K562 (cell line): ENCODE measurements around the gene DIPK1B. TPM values are rescaled to one million over a fixed set of nuclear protein-coding genes. Genes with fewer than 3 reads are reported as not detected.

Source experiments
- ATAC-seq: fragments of 200-7000 bp; cut with Tn5 transposase; 3 replicates; pipeline ENCODE4 v1.9.1; 2020; ENCODE audit warnings: moderate library complexity
- BruUV-seq: library from RNA; stranded (reverse); fragments of 400-500 nt; replicated peaks from 2 replicates; lab custom pipeline; 2021; lab: Mats Ljungman, UMichigan
- CTCF ChIA-PET: fragments of 300-600 bp; formaldehyde crosslinking; extraction: SDS; loops from one replicate; lab custom pipeline; 2021; ENCODE audit warnings: low intra/inter-chr PET ratio; lab: Yijun Ruan, JAX
- POLR2A ChIA-PET: fragments of 300-600, 350-650 bp; sonication (Branson Sonifier 250); formaldehyde crosslinking; extraction: SDS; loops from one replicate; lab custom pipeline; 2021; ENCODE audit warnings: antibody characterized with exemption, inconsistent platforms; lab: Yijun Ruan, JAX
- DNase-seq, 4 experiments: peaks; one replicate each; pipeline versions ENCODE4 v3.0.0 to v3.0.0-alpha.2; 2011 to 2018; ENCODE audit warnings: low spot score in 3 of 4, mixed read lengths in 3 of 4; ENCODE audit errors: extremely low read depth in 1 of 4
- FAIRE-seq: peaks from 2 replicates; lab custom pipeline; 2011; peaks lifted over from hg19 to GRCh38; lab: Jason Lieb, UNC
- H2AFZ ChIP-seq: 2 replicates; pipeline ENCODE4 v1.6.0; 2011; ENCODE audit warnings: low read depth, low read length, control low read depth, inconsistent platforms
- H3K27ac ChIP-seq: fragments of 200-600 bp; 3 replicates; pipeline ENCODE4 v1.8.0; 2011; ENCODE audit warnings: low read depth, mild to moderate bottlenecking, control low read depth, inconsistent platforms, low read length, moderate library complexity, mixed read lengths; ENCODE audit errors: extremely low read depth
- H3K27me3 ChIP-seq, 2 experiments: fragments of 300-600 bp in 1 of 2; 2 replicates in 1 of 2; 3 replicates in 1 of 2; pipeline versions ENCODE4 v1.6.0 to v1.8.0; 2011; ENCODE audit warnings: inconsistent platforms in 2 of 2, low read length in 2 of 2, mild to moderate bottlenecking in 1 of 2, mixed read lengths in 1 of 2, moderate library complexity in 1 of 2; ENCODE audit not compliant: control insufficient read depth in 2 of 2, insufficient read depth in 2 of 2
- H3K36me3 ChIP-seq: fragments of 300-600 bp; 3 replicates; pipeline ENCODE4 v1.8.0; 2011; ENCODE audit warnings: mild to moderate bottlenecking, low read length, inconsistent platforms; ENCODE audit not compliant: control insufficient read depth, insufficient read depth
- H3K4me1 ChIP-seq, 2 experiments: fragments of 200-600 bp in 1 of 2; replicated peaks in 1 of 2; 2 replicates in 1 of 2; 3 replicates in 1 of 2; pipeline versions ENCODE4 v1.5.1 to v1.8.0; 2011; ENCODE audit warnings: inconsistent platforms in 2 of 2, low read length in 2 of 2, mild to moderate bottlenecking in 1 of 2, mixed read lengths in 1 of 2, moderate library complexity in 1 of 2; ENCODE audit not compliant: control insufficient read depth in 2 of 2, insufficient read depth in 2 of 2
- H3K4me2 ChIP-seq: 2 replicates; pipeline ENCODE4 v1.6.1; 2011; ENCODE audit warnings: low read length, control low read depth, inconsistent platforms, mixed read lengths; ENCODE audit not compliant: insufficient read depth
- H3K4me3 ChIP-seq: fragments of 200-600 bp; sonication (generic), shearing (Covaris generic); 2 replicates; pipeline ENCODE4 v1.5.1; 2016; ENCODE audit warnings: control low read depth, inconsistent platforms
- H3K79me2 ChIP-seq: fragments of 200-600 bp; 3 replicates; pipeline ENCODE4 v1.8.0; 2011; ENCODE audit warnings: low read length, inconsistent platforms; ENCODE audit not compliant: control insufficient read depth, insufficient read depth
- H3K9ac ChIP-seq, 2 experiments: 2 replicates each; pipeline versions ENCODE4 v1.6.0 to v1.6.1; 2011; ENCODE audit warnings: low read depth in 2 of 2, low read length in 2 of 2, control low read depth in 1 of 2, inconsistent platforms in 1 of 2, mild to moderate bottlenecking in 1 of 2, mixed read lengths in 1 of 2; ENCODE audit not compliant: insufficient read depth in 1 of 2
- H3K9me1 ChIP-seq: one replicate; pipeline ENCODE4 v1.6.0; 2011; ENCODE audit warnings: inconsistent platforms, mild to moderate bottlenecking, low read length, moderate library complexity; ENCODE audit not compliant: control insufficient read depth, insufficient read depth
- H3K9me3 ChIP-seq: replicated peaks from 2 replicates; pipeline ENCODE4 v1.5.1; 2011; ENCODE audit warnings: low read depth, low read length, inconsistent platforms; ENCODE audit not compliant: control insufficient read depth, insufficient read depth
- H4K20me1 ChIP-seq: replicated peaks from 2 replicates; pipeline ENCODE4 v1.6.1; 2011; ENCODE audit warnings: low read length, inconsistent platforms, mixed read lengths; ENCODE audit not compliant: control insufficient read depth, insufficient read depth
- BRD4 ChIP-seq: fragments of 200-600 bp; sonication (generic); IDR thresholded peaks from 2 replicates; pipeline ENCODE4 v1.6.1; 2017; ENCODE audit warnings: inconsistent platforms
- CHD4 ChIP-seq: fragments of 200-600 bp; sonication (generic); IDR thresholded peaks from 3 replicates; pipeline ENCODE4 v1.6.1; 2012; ENCODE audit warnings: low read depth, mild to moderate bottlenecking, mixed read lengths, low read length, inconsistent platforms; ENCODE audit not compliant: insufficient read depth, insufficient replicate concordance, poor library complexity, severe bottlenecking
- HNRNPLL ChIP-seq: fragments of 200-400 bp; formaldehyde crosslinking; IDR thresholded peaks from 2 replicates; pipeline ENCODE4 v1.6.1; 2017; ENCODE audit warnings: low read length, low read depth, mild to moderate bottlenecking; ENCODE audit not compliant: poor library complexity, severe bottlenecking
- IRF2 ChIP-seq: sonication (generic); formaldehyde crosslinking; IDR thresholded peaks from 2 replicates; pipeline ENCODE4 v1.8.1; 2022; ENCODE audit warnings: mild to moderate bottlenecking, missing genetic modification reagents
- JUND ChIP-seq, 2 experiments: IDR thresholded peaks; 2 replicates in 1 of 2; 3 replicates in 1 of 2; pipeline ENCODE4 v1.6.1; 2011; ENCODE audit warnings: borderline replicate concordance in 2 of 2, low read depth in 2 of 2, low read length in 2 of 2, improper control_type of control experiment in 1 of 2, missing biosample characterization in 1 of 2, missing genetic modification characterization in 1 of 2, missing genetic modification reagents in 1 of 2
- KDM1A ChIP-seq, 2 experiments: fragments of 450-650 bp; IDR thresholded peaks; 2 replicates each; pipeline ENCODE4 v1.6.1; 2016; ENCODE audit warnings: mild to moderate bottlenecking in 2 of 2
- MBD2 ChIP-seq: sonication (generic); IDR thresholded peaks from 2 replicates; pipeline ENCODE4 v1.6.1; 2016; ENCODE audit warnings: low read depth, borderline replicate concordance
- NCOA4 ChIP-seq: fragments of 450-650 bp; IDR thresholded peaks from 2 replicates; pipeline ENCODE4 v1.6.1; 2018; ENCODE audit warnings: mild to moderate bottlenecking; ENCODE audit not compliant: partially characterized antibody
- NR2C1 ChIP-seq, 2 experiments: fragments of 450-650 bp; IDR thresholded peaks; 2 replicates each; pipeline ENCODE4 v1.6.1; 2017; ENCODE audit warnings: mild to moderate bottlenecking in 2 of 2, antibody characterized with exemption in 1 of 2, inconsistent platforms in 1 of 2, missing compliant biosample characterization in 1 of 2, missing genetic modification characterization in 1 of 2
- PCBP1 ChIP-seq: fragments of 200-400 bp; formaldehyde crosslinking; IDR thresholded peaks from 2 replicates; pipeline ENCODE4 v1.6.1; 2018; ENCODE audit warnings: mild to moderate bottlenecking, low read depth, low read length; ENCODE audit not compliant: poor library complexity, severe bottlenecking
- POLR2A ChIP-seq: fragments of 450-650 bp; conservative IDR thresholded peaks from 2 replicates; pipeline ENCODE4 v1.6.1; 2016
- PPARD ChIP-seq: fragments of 250-450 bp; sonication (Bioruptor Pico); IDR thresholded peaks from 2 replicates; pipeline ENCODE4 v1.8.0; 2022; ENCODE audit warnings: inconsistent platforms, mild to moderate bottlenecking, moderate library complexity
- PRPF4 ChIP-seq: fragments of 200-400 bp; formaldehyde crosslinking; IDR thresholded peaks from one replicate; pipeline ENCODE4 v1.6.1; 2017; ENCODE audit warnings: low read length, low read depth, mild to moderate bottlenecking; ENCODE audit not compliant: insufficient read depth, poor library complexity, severe bottlenecking
- RBM25 ChIP-seq: fragments of 200-400 bp; formaldehyde crosslinking; IDR thresholded peaks from 2 replicates; pipeline ENCODE4 v1.6.1; 2018; ENCODE audit warnings: low read length, low read depth, moderate library complexity; ENCODE audit not compliant: severe bottlenecking
- RUNX1 ChIP-seq: sonication (generic); IDR thresholded peaks from 2 replicates; pipeline ENCODE4 v1.6.1; 2016; ENCODE audit warnings: antibody characterized with exemption, low read depth
- SREBF1 ChIP-seq: fragments of 150-350 bp; IDR thresholded peaks from 2 replicates; pipeline ENCODE4 v1.6.1; 2014; ENCODE audit warnings: antibody characterized with exemption, low read depth, low read length, borderline replicate concordance
- SRSF1 ChIP-seq: fragments of 200-400 bp; formaldehyde crosslinking; IDR thresholded peaks from 2 replicates; pipeline ENCODE4 v1.6.1; 2017; ENCODE audit warnings: mild to moderate bottlenecking, low read depth, low read length, moderate library complexity
- ZNF175 ChIP-seq: fragments of 200-800 bp; sonication (Bioruptor generic); IDR thresholded peaks from 2 replicates; pipeline ENCODE4 v1.6.1; 2016; ENCODE audit warnings: low read depth, mild to moderate bottlenecking, missing genetic modification characterization, missing compliant biosample characterization
- ZNF197 ChIP-seq: fragments of 200-800 bp; sonication (Bioruptor generic); IDR thresholded peaks from 2 replicates; pipeline ENCODE4 v1.6.1; 2016; ENCODE audit warnings: low read depth, missing genetic modification characterization, missing compliant biosample characterization
- ZNF507 ChIP-seq: conservative IDR thresholded peaks from 2 replicates; pipeline ENCODE4 v1.6.1; 2017; ENCODE audit warnings: missing genetic modification characterization, missing compliant biosample characterization
- ZNF561 ChIP-seq: fragments of 450-650 bp; formaldehyde crosslinking; conservative IDR thresholded peaks from 2 replicates; pipeline ENCODE4 v1.4.0; 2020; ENCODE audit warnings: mild to moderate bottlenecking, moderate library complexity
- ZNF583 ChIP-seq: fragments of 250-450 bp; sonication (Bioruptor Pico); IDR thresholded peaks from 2 replicates; pipeline ENCODE4 v1.4.0; 2020
- ZNF696 ChIP-seq: fragments of 250-450 bp; sonication (Bioruptor Pico); conservative IDR thresholded peaks from 2 replicates; pipeline ENCODE4 v1.4.0; 2020; ENCODE audit warnings: mild to moderate bottlenecking, moderate library complexity
- WGBS: fragments of 100-300 bp; shearing (Covaris generic); methylation state at CpG from one replicate; pipeline ENCODE4 v1.1.6; 2016; ENCODE audit warnings: low coverage, mixed read lengths; ENCODE audit not compliant: insufficient coverage; ENCODE audit errors: missing lambda C conversion rate; 5-methylcytosine and 5-hydroxymethylcytosine counted together
- in situ Hi-C: fragments of 300-500 bp; cut with MboI; formaldehyde crosslinking; loops from 4 replicates; pipeline ENCODE4 v1.15.0; 2018; ENCODE audit warnings: inconsistent platforms, mixed read lengths
- intact Hi-C: fragments of 100-400 bp; cut with micrococcal nuclease; formaldehyde crosslinking; loops from 2 replicates; pipeline ENCODE4 v1.14.2; 2022
- polyA plus RNA-seq, 8 experiments: library from polyadenylated mRNA; depleted of rRNA in 4 of 8; stranded (reverse) in 5 of 8; unstranded in 3 of 8; fragments of >200 nt; fragmentation: Nextera tagmentation in 2 of 8; fragmentation: Illumina TruSeq in 1 of 8; extraction: Ambion mirVana in 2 of 8; extraction: Trizol in 1 of 8; gene quantifications; 2 replicates each; pipeline versions ENCODE4 v1.2.1 to v1.2.3, GENCODE V29; 2011 to 2014; ENCODE audit warnings: inconsistent platforms in 1 of 8, missing spikeins in 1 of 8
- total RNA-seq, 7 experiments: library from RNA; depleted of rRNA in 6 of 7; stranded (reverse); fragments of >200 nt in 6 of 7; fragmentation: Illumina TruSeq in 2 of 7; extraction: Trizol in 2 of 7; gene quantifications; 2 replicates each; pipeline versions ENCODE4 v1.2.1 to v1.2.3, GENCODE V29; 2011 to 2021; ENCODE audit warnings: low replicate concordance in 1 of 7

Gene DIPK1B
- total and polyA plus RNA-seq, 9 of the 15 experiments (the other 6 are each of a cell fraction or from before 2014, with no cell fraction given): 0.08 to 22.3 (median 5.9) TPM

DNA sequence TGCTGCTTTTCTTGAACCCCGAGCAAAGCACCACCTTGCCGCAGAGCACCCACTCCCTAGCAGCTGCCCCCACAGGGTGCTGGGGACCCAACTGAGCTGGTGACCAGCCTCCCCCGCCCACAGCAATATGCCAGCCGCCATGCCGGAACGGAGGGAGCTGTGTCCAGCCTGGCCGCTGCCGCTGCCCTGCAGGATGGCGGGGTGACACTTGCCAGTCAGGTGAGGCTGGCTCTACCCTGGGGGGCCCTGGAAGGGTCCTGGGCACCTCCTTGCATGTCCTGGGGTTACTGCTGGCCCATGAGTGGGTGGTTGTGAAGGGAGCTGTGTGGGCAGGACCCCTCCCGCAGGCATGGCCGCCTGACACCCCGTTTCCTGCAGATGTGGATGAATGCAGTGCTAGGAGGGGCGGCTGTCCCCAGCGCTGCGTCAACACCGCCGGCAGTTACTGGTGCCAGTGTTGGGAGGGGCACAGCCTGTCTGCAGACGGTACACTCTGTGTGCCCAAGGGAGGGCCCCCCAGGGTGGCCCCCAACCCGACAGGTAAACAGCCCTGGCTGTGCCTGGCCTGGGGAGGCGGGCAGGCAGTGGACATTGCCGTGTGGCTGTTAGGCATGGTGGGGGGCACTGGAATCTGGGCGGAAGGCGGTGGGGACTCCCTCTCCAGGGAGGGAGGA, 42.4 kb upstream of the DIPK1B start:
- ChIA-PET POLR2A (no interaction called here), CTCF (no interaction called here)
- FAIRE-seq (no peak), ATAC-seq (no peak), DNase-seq (peak in 1 of 4 experiments; percentile 32)
- in situ Hi-C loops (no loop called here), intact Hi-C loops (no loop called here)
- Histone ChIP-seq H3K36me3 (peaks cover 81% of the 10 kb centered on the region; the same call in 2 of the 3 replicates), H3K79me2 (peaks cover 39% of the 10 kb centered on the region), H3K4me2 (no peak overlapping the region), H3K4me3 (no peak overlapping the region), H4K20me1 (peaks cover 65% of the 10 kb centered on the region), H3K27ac (no peak overlapping the region), H2AFZ (no peak overlapping the region), H3K9ac (peak overlapping the region in 1 of 2 experiments; percentile 45; a peak in 2 of 4 replicates), H3K9me1 (peaks cover 2% of the 10 kb centered on the region), H3K4me1 (peaks cover 4 to 96% of the 10 kb centered on the region in 2 experiments; a peak in 4 of 5 replicates), H3K27me3 (no peaks in the 10 kb centered on the region), H3K9me3 (no peaks in the 10 kb centered on the region)
- no TSS peak for BruUV-seq
- 85% methylated on average over 21 of the region's 23 CpGs for WGBS
- TF ChIP-seq JUND (IDR thresholded peaks at IDR 0.05; ENCODE audit: borderline replicate concordance, low read depth, low read length) (no peak), JUND (tag; IDR thresholded peaks at IDR 0.05; ENCODE audit: borderline replicate concordance, low read depth, low read length) (no peak), MBD2 (0 out of 2 replicates have a peak, but pooled peaks have one; percentile 26), POLR2A (peak; percentile 70), ZNF175 (CRISPR knock-in tag) (no peak), NCOA4 (no peak), NR2C1 (IDR thresholded peaks at IDR 0.05) (no peak), NR2C1 (tag; IDR thresholded peaks at IDR 0.05) (no peak), CHD4 (no peak), ZNF561 (CRISPR knock-in tag) (no peak), BRD4 (no peak), PCBP1 (peak; percentile 40), IRF2 (CRISPR knock-in tag) (no peak), SRSF1 (peak; percentile 75; the same call in 1 of the 2 replicates), ZNF507 (tag) (no peak), RUNX1 (no peak), PRPF4 (peak; percentile 65), ZNF696 (CRISPR knock-in tag) (no peak), PPARD (CRISPR knock-in tag) (no peak), HNRNPLL (peak; percentile 26), ZNF197 (CRISPR knock-in tag) (no peak), RBM25 (no peak), ZNF583 (CRISPR knock-in tag) (no peak), SREBF1 (no peak), KDM1A (IDR thresholded peaks at IDR 0.05) (no peak)
